H1 (cell line): Measurements from ENCODE around the gene EBF3. TPM values are rescaled to one million over a fixed set of nuclear protein-coding genes. Genes with fewer than 3 reads are reported as not detected.

Experiments used
- CTCF ChIA-PET: fragments of 300-600 bp; sonication (Branson Sonifier 250); formaldehyde crosslinking; loops from one replicate; lab custom pipeline; 2021; ENCODE audit not compliant: partially characterized antibody; lab: Charles Lee
- POLR2A ChIA-PET: fragments of 300-600 bp; sonication (Branson Sonifier 250); formaldehyde crosslinking; loops from one replicate; lab custom pipeline; 2021; ENCODE audit warnings: inconsistent platforms; ENCODE audit not compliant: partially characterized antibody; lab: Charles Lee
- DNase-seq, 2 experiments: peaks; one replicate each; pipeline versions ENCODE4 v3.0.0 to v3.0.0-alpha.2; 2010 to 2022; ENCODE audit warnings: low spot score in 2 of 2, low read depth in 1 of 2, mixed read lengths in 1 of 2
- FAIRE-seq: peaks from 2 replicates; lab custom pipeline; 2011; peaks lifted over from hg19 to GRCh38; lab: Jason Lieb, UNC
- H2AFZ ChIP-seq: 2 replicates; pipeline ENCODE4 v1.8.1; 2012; ENCODE audit warnings: low read length, inconsistent platforms
- H2AK5ac ChIP-seq: 2 replicates; pipeline ENCODE4 v1.6.1; 2013; ENCODE audit warnings: low read depth, low read length
- H2BK120ac ChIP-seq: replicated peaks from 2 replicates; pipeline ENCODE3; 2013; ENCODE audit warnings: low read depth, low read length, inconsistent platforms
- H2BK12ac ChIP-seq: 2 replicates; pipeline ENCODE4 v1.6.1; 2013; ENCODE audit warnings: low read depth, low read length
- H2BK15ac ChIP-seq: 2 replicates; pipeline ENCODE4 v1.6.1; 2013; ENCODE audit warnings: low read length
- H2BK20ac ChIP-seq: 2 replicates; pipeline ENCODE4 v1.6.1; 2013; ENCODE audit warnings: low read length
- H2BK5ac ChIP-seq: 2 replicates; pipeline ENCODE4 v1.6.1; 2013; ENCODE audit warnings: low read depth, low read length
- H3K14ac ChIP-seq: 2 replicates; pipeline ENCODE4 v1.6.1; 2013; ENCODE audit warnings: inconsistent platforms; ENCODE audit not compliant: insufficient read length
- H3K18ac ChIP-seq: 2 replicates; pipeline ENCODE4 v1.6.1; 2013; ENCODE audit warnings: low read length; ENCODE audit errors: extremely low read depth
- H3K23ac ChIP-seq: 2 replicates; pipeline ENCODE4 v1.6.1; 2013; ENCODE audit warnings: inconsistent platforms; ENCODE audit not compliant: insufficient read length
- H3K23me2 ChIP-seq: 2 replicates; pipeline ENCODE4 v1.6.1; 2013; ENCODE audit warnings: low read depth, low read length
- H3K27ac ChIP-seq: 2 replicates; pipeline ENCODE4 v1.6.1; 2011; ENCODE audit warnings: low read depth, low read length, inconsistent platforms
- H3K27me3 ChIP-seq, 4 experiments: replicated peaks in 1 of 4; 1 replicate in 1 of 4; 2 replicates in 3 of 4; pipeline versions ENCODE4 v1.6.1 to v1.8.1; 2011 to 2013; ENCODE audit warnings: low read length in 3 of 4, mild to moderate bottlenecking in 3 of 4, inconsistent platforms in 2 of 4, mixed read lengths in 2 of 4, moderate library complexity in 1 of 4; ENCODE audit not compliant: control insufficient read depth in 3 of 4, insufficient read depth in 3 of 4; ENCODE audit errors: extremely low read depth in 1 of 4
- H3K36me3 ChIP-seq, 4 experiments: 2 replicates each; pipeline versions ENCODE4 v1.6.1 to v1.8.1; 2011 to 2013; ENCODE audit warnings: mild to moderate bottlenecking in 4 of 4, low read length in 3 of 4, moderate library complexity in 2 of 4, control low read depth in 1 of 4, inconsistent platforms in 1 of 4; ENCODE audit not compliant: insufficient read depth in 4 of 4, control insufficient read depth in 2 of 4
- H3K4ac ChIP-seq: replicated peaks from 2 replicates; pipeline ENCODE3; 2013; ENCODE audit warnings: low read length, low read depth, mixed read lengths, inconsistent platforms; ENCODE audit not compliant: insufficient read length
- H3K4me1 ChIP-seq, 4 experiments: replicated peaks in 1 of 4; 1 replicate in 1 of 4; 2 replicates in 3 of 4; pipeline versions ENCODE4 v1.6.1 to v1.8.1; 2011 to 2013; ENCODE audit warnings: low read length in 3 of 4, inconsistent platforms in 2 of 4, mixed read lengths in 1 of 4; ENCODE audit not compliant: insufficient read depth in 4 of 4, control insufficient read depth in 3 of 4
- H3K4me2 ChIP-seq, 2 experiments: 2 replicates each; pipeline versions ENCODE4 v1.6.1 to v1.8.1; 2011 to 2013; ENCODE audit warnings: low read depth in 2 of 2, low read length in 2 of 2, control low read depth in 1 of 2, inconsistent platforms in 1 of 2, mild to moderate bottlenecking in 1 of 2; ENCODE audit not compliant: insufficient read depth in 1 of 2
- H3K4me3 ChIP-seq, 4 experiments: fragments of 200-600, 300-600 bp in 1 of 4; sonication (generic), shearing (Covaris generic), sonication (Bioruptor Twin) in 1 of 4; 2 replicates each; pipeline versions ENCODE4 v1.5.1 to v1.8.1; 2011 to 2016; ENCODE audit warnings: low read length in 4 of 4, low read depth in 3 of 4, control low read depth in 2 of 4, inconsistent platforms in 2 of 4, mild to moderate bottlenecking in 2 of 4, mixed read lengths in 1 of 4, moderate library complexity in 1 of 4; ENCODE audit not compliant: insufficient read depth in 2 of 4; ENCODE audit errors: extremely low read depth in 1 of 4
- H3K56ac ChIP-seq: replicated peaks from 2 replicates; pipeline ENCODE3; 2013; ENCODE audit warnings: low read depth, mild to moderate bottlenecking, mixed read lengths, low read length, inconsistent platforms; ENCODE audit not compliant: insufficient read length
- H3K79me1 ChIP-seq: 2 replicates; pipeline ENCODE4 v1.6.1; 2013; ENCODE audit warnings: low read depth, low read length, control low read depth
- H3K79me2 ChIP-seq, 2 experiments: 2 replicates each; pipeline versions ENCODE4 v1.6.1 to v1.8.1; 2012 to 2013; ENCODE audit warnings: low read length in 2 of 2, mild to moderate bottlenecking in 2 of 2, inconsistent platforms in 1 of 2; ENCODE audit not compliant: insufficient read depth in 2 of 2, control insufficient read depth in 1 of 2
- H3K9ac ChIP-seq, 4 experiments: replicated peaks in 1 of 4; 1 replicate in 1 of 4; 2 replicates in 3 of 4; pipeline versions ENCODE4 v1.6.1 to v1.8.1; 2011 to 2013; ENCODE audit warnings: low read depth in 3 of 4, low read length in 3 of 4, control low read depth in 2 of 4, mild to moderate bottlenecking in 2 of 4, moderate library complexity in 2 of 4, inconsistent platforms in 1 of 4; ENCODE audit errors: extremely low read depth in 1 of 4
- H3K9me3 ChIP-seq, 2 experiments: 2 replicates each; pipeline versions ENCODE4 v1.6.1 to v1.8.1; 2012 to 2013; ENCODE audit warnings: mild to moderate bottlenecking in 2 of 2, moderate library complexity in 2 of 2, control low read depth in 1 of 2, inconsistent platforms in 1 of 2, low read depth in 1 of 2, low read length in 1 of 2, mixed read lengths in 1 of 2; ENCODE audit not compliant: insufficient read depth in 2 of 2
- H4K20me1 ChIP-seq, 2 experiments: replicated peaks in 1 of 2; 2 replicates each; pipeline versions ENCODE3 to v1.8.1; 2011 to 2013; ENCODE audit warnings: inconsistent platforms in 2 of 2, low read length in 2 of 2, mild to moderate bottlenecking in 1 of 2; ENCODE audit not compliant: insufficient read depth in 2 of 2, control insufficient read depth in 1 of 2
- H4K5ac ChIP-seq: 2 replicates; pipeline ENCODE4 v1.6.1; 2013; ENCODE audit warnings: low read length, low read depth, mixed read lengths, inconsistent platforms; ENCODE audit not compliant: insufficient read length
- H4K8ac ChIP-seq: 2 replicates; pipeline ENCODE4 v1.8.0; 2013; ENCODE audit warnings: mild to moderate bottlenecking, moderate library complexity, low read length, inconsistent platforms; ENCODE audit not compliant: insufficient read depth; ENCODE audit errors: extremely low read depth
- H4K91ac ChIP-seq: replicated peaks from 2 replicates; pipeline ENCODE3; 2013; ENCODE audit warnings: low read length, mixed read lengths, inconsistent platforms; ENCODE audit not compliant: insufficient read length
- ATF2 ChIP-seq: IDR thresholded peaks from 2 replicates; pipeline ENCODE4 v1.6.1; 2012; ENCODE audit warnings: low read length, inconsistent platforms
- CBX8 ChIP-seq: fragments of 300-800, 300-1000 bp; sonication (generic); IDR thresholded peaks from 2 replicates; pipeline ENCODE4 v1.7.1; 2016; ENCODE audit warnings: low read depth, low read length, borderline replicate concordance
- E2F6 ChIP-seq: IDR thresholded peaks from 2 replicates; pipeline ENCODE4 v1.6.1; 2012; ENCODE audit warnings: inconsistent platforms
- GTF2F1 ChIP-seq: IDR thresholded peaks from 2 replicates; pipeline ENCODE4 v1.6.1; 2012; ENCODE audit warnings: low read depth, low read length, improper control_type of control experiment, borderline replicate concordance
- KDM4A ChIP-seq: IDR thresholded peaks from one replicate; pipeline ENCODE4 v1.7.1; 2012; ENCODE audit warnings: low read depth, mild to moderate bottlenecking, moderate library complexity, low read length, inconsistent platforms; ENCODE audit not compliant: severe bottlenecking
- MAX ChIP-seq: IDR thresholded peaks from 2 replicates; pipeline ENCODE4 v1.6.1; 2012; ENCODE audit warnings: inconsistent platforms
- NRF1 ChIP-seq: IDR thresholded peaks from 2 replicates; pipeline ENCODE4 v1.6.1; 2011; ENCODE audit warnings: mild to moderate bottlenecking, low read depth, low read length, improper control_type of control experiment
- POLR2A ChIP-seq, 2 experiments: IDR thresholded peaks; 1 replicate in 1 of 2; 2 replicates in 1 of 2; pipeline ENCODE4 v1.6.1; 2011; ENCODE audit warnings: low read depth in 2 of 2, low read length in 2 of 2, mild to moderate bottlenecking in 2 of 2; ENCODE audit errors: control extremely low read depth in 1 of 2
- SAP30 ChIP-seq: fragments of 300-600 bp; sonication (generic); IDR thresholded peaks from 2 replicates; pipeline ENCODE4 v1.7.1; 2012; ENCODE audit warnings: low read length, moderate library complexity, mild to moderate bottlenecking, inconsistent platforms; ENCODE audit not compliant: insufficient read depth, insufficient replicate concordance
- TAF1 ChIP-seq: IDR thresholded peaks from 2 replicates; pipeline ENCODE4 v1.6.1; 2011; ENCODE audit warnings: mild to moderate bottlenecking, low read depth, low read length
- TCF12 ChIP-seq: IDR thresholded peaks from 2 replicates; pipeline ENCODE4 v1.6.1; 2011; ENCODE audit warnings: low read depth, mild to moderate bottlenecking, low read length
- WGBS, 2 experiments: shearing (Covaris generic) in 1 of 2; methylation state at CpG; one replicate each; pipeline versions ENCODE4 v1.1.6 to v1.1.7; 2013 to 2015; ENCODE audit warnings: low lambda C conversion rate in 2 of 2, mixed read lengths in 2 of 2, inconsistent platforms in 1 of 2, low coverage in 1 of 2, missing lambda C conversion rate in 1 of 2; ENCODE audit not compliant: insufficient replicate concordance in 2 of 2, insufficient coverage in 1 of 2, insufficient read length in 1 of 2; ENCODE audit errors: extremely low coverage in 1 of 2, missing lambda C conversion rate in 1 of 2; 5-methylcytosine and 5-hydroxymethylcytosine counted together
- polyA plus RNA-seq, 7 experiments: library from polyadenylated mRNA; depleted of rRNA in 3 of 7; stranded (reverse) in 5 of 7; unstranded in 2 of 7; fragments of >200 nt in 5 of 7; fragments of 200-250 nt in 2 of 7; gene quantifications; 1 replicate in 5 of 7; 2 replicates in 1 of 7; 4 replicates in 1 of 7; pipeline versions ENCODE4 v1.2.1 to v1.2.3, GENCODE V29; 2011 to 2013; ENCODE audit warnings: missing spikeins in 2 of 7, mixed read lengths in 2 of 7
- total RNA-seq: library from RNA; stranded (reverse); fragmentation: NEBNext Ultra II Directional; extraction: Animal tissue kit (Norgen Biotek cat#: 25700); gene quantifications from 2 replicates; pipeline ENCODE4 v1.2.1, GENCODE V29; 2021

EBF3 gene
- total and polyA plus RNA-seq, 2 of the 8 experiments (the other 6 are each of a cell fraction or from before 2014, with no cell fraction given), result 0.08 to 0.26 TPM

- no peaks in the 10 kb centered on the region for H3K79me2 ChIP-seq
- no peak overlapping the region for H3K18ac ChIP-seq
- ChIA-PET CTCF (interaction anchor here (0.9 kb wide), 1 partner anchor 17 kb away, joined by 4 read pairs; no protein-coding TSS in a partner anchor), POLR2A (no interaction called here)
- H3K56ac ChIP-seq, result no peak overlapping the region
- no peak overlapping the region for H4K5ac ChIP-seq
- H4K8ac ChIP-seq, result no peak overlapping the region
- no peak for DNase-seq
- no peak for FAIRE-seq
- no peak overlapping the region for H2AFZ ChIP-seq
- no peaks in the 10 kb centered on the region for H3K79me1 ChIP-seq
- WGBS, 2 experiments, result 93% methylated on average over 10 of the region's 10 CpGs; no CpG with 5 or more reads in 1 of the 2 experiments
- H2BK15ac ChIP-seq, result no peak overlapping the region
- H2BK20ac ChIP-seq, result no peak overlapping the region
- no peak overlapping the region for H2AK5ac ChIP-seq
- no peaks in the 10 kb centered on the region for H3K9me3 ChIP-seq
- no peaks in the 10 kb centered on the region for H3K36me3 ChIP-seq
- no peak overlapping the region for H3K4me3 ChIP-seq
- H3K9ac ChIP-seq, result no peak overlapping the region
- no peak overlapping the region for H2BK12ac ChIP-seq
- no peak overlapping the region for H2BK120ac ChIP-seq
- H3K23ac ChIP-seq, result no peak overlapping the region
- H4K91ac ChIP-seq, result no peak overlapping the region
- peaks cover 0 to 2% (median 0%) of the 10 kb centered on the region in 4 experiments; a peak in 2 of 7 replicates for H3K4me1 ChIP-seq
- no peak overlapping the region for H3K4me2 ChIP-seq
- no peaks in the 10 kb centered on the region for H3K23me2 ChIP-seq
- H2BK5ac ChIP-seq, result no peak overlapping the region
- H3K4ac ChIP-seq, result no peak overlapping the region
- no peaks in the 10 kb centered on the region for H3K27me3 ChIP-seq
- no peak overlapping the region for H3K27ac ChIP-seq
- no peak overlapping the region for H3K14ac ChIP-seq
- H4K20me1 ChIP-seq, result no peaks in the 10 kb centered on the region
- TF ChIP-seq MAX, result 0 out of 2 replicates have a peak, but pooled peaks have one; percentile 53
- no peak for TF ChIP-seq ATF2
- TF ChIP-seq TAF1, result no peak
- no peak for TF ChIP-seq SAP30
- no peak for TF ChIP-seq GTF2F1
- no peak for TF ChIP-seq CBX8
- no peak for TF ChIP-seq NRF1
- TF ChIP-seq E2F6, result peak; percentile 60
- no peak for TF ChIP-seq POLR2A (IDR thresholded peaks at IDR 0.05; ENCODE audit: control extremely low read depth in 1 of 2, low read depth in 2 of 2, low read length in 2 of 2)
- no peak for TF ChIP-seq TCF12
- no peak for TF ChIP-seq KDM4A
Observed at GRCh38 chr10:129846991-129847391, 117.1 kb downstream of the EBF3 start.
